PFSK-1 (cell line): ENCODE data around the gene DDAH1.

Source experiments
- REST ChIP-seq, 2 experiments: IDR thresholded peaks; 2 replicates each; pipeline versions ENCODE4 v1.6.1 to v1.8.0; 2011 to 2012; ENCODE audit warnings: low read depth in 2 of 2, low read length in 2 of 2, control low read depth in 1 of 2, inconsistent platforms in 1 of 2, mild to moderate bottlenecking in 1 of 2, moderate library complexity in 1 of 2; ENCODE audit not compliant: insufficient read depth in 1 of 2
- SIN3A ChIP-seq: IDR thresholded peaks from 2 replicates; pipeline ENCODE4 v1.6.1; 2012; ENCODE audit warnings: mild to moderate bottlenecking, low read length, moderate library complexity, borderline replicate concordance; ENCODE audit not compliant: insufficient read depth
- TAF1 ChIP-seq: IDR thresholded peaks from 2 replicates; pipeline ENCODE4 v1.6.1; 2012; ENCODE audit warnings: low read length, control low read depth, borderline replicate concordance; ENCODE audit not compliant: insufficient read depth

The DDAH1 gene

DNA sequence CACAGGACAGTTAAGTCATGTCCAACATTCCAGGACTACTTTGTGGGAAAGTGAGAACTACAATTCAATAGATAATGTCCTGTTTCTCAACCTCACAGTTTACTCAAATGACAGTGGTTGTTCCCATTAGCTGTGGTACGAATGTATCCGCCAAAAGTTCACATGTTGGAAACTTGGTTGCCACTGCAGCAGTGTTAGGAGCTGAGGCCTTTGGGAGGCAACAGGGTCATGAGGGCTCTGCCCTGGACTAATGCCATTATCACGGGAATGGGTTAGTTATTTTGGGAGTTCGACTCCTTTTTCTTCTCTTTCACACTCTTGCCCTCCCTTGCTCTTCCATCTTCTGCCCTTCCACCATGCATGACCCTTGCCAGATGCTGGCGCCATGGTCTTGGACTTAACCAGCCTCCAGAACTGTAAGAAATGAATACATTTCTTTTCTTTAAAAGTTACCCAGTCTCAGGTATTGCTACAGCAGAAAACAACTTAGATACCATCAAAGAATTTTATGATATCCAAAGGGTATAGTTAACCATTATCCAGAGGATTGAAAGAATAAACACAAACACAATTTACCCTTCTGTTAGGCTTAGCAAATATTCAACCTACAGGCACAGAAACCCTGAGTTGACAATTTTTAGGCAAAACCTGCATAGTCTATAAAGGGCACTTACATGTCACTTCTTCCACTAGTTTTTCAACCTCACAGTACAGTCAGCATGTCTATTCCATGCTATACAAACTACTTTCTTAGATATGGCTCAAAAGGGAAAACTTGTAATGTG, 196.0 kb downstream of the DDAH1 start:
- no peak for TF ChIP-seq REST (IDR thresholded peaks at IDR 0.05; ENCODE audit: insufficient read depth in 1 of 2, low read depth in 2 of 2, low read length in 2 of 2)
- TF ChIP-seq TAF1 = no peak
- TF ChIP-seq SIN3A = no peak
